ENCODE data around the gene DCTN3. TPM values are rescaled to one million over a fixed set of nuclear protein-coding genes. Genes with fewer than 3 reads are reported as not detected.

DCTN3 gene
- total and polyA plus RNA-seq, 9 of the 15 experiments (the other 6 are each of a cell fraction or from before 2014, with no cell fraction given), result 11.0 to 51.0 (median 41.9) TPM

DNA sequence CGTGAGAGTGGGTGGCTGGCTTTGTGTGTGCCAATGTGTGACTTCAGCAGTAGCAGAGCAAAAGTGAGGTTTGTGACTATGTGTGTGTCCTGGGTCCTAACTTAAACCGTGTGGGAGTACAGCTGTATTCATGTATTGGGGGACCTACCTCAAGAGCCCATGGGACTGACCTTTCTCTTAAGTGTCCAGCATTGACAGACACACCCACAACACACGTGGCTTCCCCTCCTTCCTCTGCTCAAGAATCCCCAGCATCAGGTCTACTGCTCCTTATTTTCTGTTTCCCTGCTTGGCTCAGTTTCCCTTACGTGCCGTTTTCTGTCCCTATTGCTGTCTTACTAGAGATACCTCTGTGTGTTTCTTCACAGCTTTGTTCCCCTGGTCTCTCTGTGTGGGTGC lies 32.3 kb upstream of the DCTN3 start (continued):
- TF ChIP-seq, protein P1, sequence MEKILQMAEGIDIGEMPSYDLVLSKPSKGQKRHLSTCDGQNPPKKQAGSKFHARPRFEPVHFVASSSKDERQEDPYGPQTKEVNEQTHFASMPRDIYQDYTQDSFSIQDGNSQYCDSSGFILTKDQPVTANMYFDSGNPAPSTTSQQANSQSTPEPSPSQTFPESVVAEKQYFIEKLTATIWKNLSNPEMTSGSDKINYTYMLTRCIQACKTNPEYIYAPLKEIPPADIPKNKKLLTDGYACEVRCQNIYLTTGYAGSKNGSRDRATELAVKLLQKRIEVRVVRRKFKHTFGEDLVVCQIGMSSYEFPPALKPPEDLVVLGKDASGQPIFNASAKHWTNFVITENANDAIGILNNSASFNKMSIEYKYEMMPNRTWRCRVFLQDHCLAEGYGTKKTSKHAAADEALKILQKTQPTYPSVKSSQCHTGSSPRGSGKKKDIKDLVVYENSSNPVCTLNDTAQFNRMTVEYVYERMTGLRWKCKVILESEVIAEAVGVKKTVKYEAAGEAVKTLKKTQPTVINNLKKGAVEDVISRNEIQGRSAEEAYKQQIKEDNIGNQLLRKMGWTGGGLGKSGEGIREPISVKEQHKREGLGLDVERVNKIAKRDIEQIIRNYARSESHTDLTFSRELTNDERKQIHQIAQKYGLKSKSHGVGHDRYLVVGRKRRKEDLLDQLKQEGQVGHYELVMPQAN (IDR thresholded peaks at IDR 0.05; ENCODE audit: borderline replicate concordance), result peak; percentile 12
- TF ChIP-seq LEF1 (IDR thresholded peaks at IDR 0.05), result no peak
- TF ChIP-seq STAT5A (IDR thresholded peaks at IDR 0.05; ENCODE audit: borderline replicate concordance, low read length), result no peak
- no peak for TF ChIP-seq ZNF24 (IDR thresholded peaks at IDR 0.05)
- TF ChIP-seq, protein P2, sequence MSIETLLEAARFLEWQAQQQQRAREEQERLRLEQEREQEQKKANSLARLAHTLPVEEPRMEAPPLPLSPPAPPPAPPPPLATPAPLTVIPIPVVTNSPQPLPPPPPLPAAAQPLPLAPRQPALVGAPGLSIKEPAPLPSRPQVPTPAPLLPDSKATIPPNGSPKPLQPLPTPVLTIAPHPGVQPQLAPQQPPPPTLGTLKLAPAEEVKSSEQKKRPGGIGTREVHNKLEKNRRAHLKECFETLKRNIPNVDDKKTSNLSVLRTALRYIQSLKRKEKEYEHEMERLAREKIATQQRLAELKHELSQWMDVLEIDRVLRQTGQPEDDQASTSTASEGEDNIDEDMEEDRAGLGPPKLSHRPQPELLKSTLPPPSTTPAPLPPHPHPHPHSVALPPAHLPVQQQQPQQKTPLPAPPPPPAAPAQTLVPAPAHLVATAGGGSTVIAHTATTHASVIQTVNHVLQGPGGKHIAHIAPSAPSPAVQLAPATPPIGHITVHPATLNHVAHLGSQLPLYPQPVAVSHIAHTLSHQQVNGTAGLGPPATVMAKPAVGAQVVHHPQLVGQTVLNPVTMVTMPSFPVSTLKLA (conservative IDR thresholded peaks at IDR 0.05), result peak; percentile 42 to 59; a peak in 3 of 4 replicates
- no peak for TF ChIP-seq XRCC4 (IDR thresholded peaks at IDR 0.05; ENCODE audit: extremely low read depth, insufficient read depth, insufficient read length)
- TF ChIP-seq MXI1 (IDR thresholded peaks at IDR 0.05; ENCODE audit: low read depth, low read length), result peak; percentile 63; the same call in 1 of the 2 replicates
- no peak for TF ChIP-seq ZNF77 (CRISPR knock-in tag; IDR thresholded peaks at IDR 0.05)
- no peak for TF ChIP-seq HOXB6 (CRISPR knock-in tag; IDR thresholded peaks at IDR 0.05; ENCODE audit: borderline replicate concordance)
- TF ChIP-seq GTF2F1 (IDR thresholded peaks at IDR 0.05; ENCODE audit: low read depth, low read length), result no peak
- no peak for TF ChIP-seq POLR2H (tag; IDR thresholded peaks at IDR 0.05; ENCODE audit: low read depth)
- TF ChIP-seq IRF2 (CRISPR knock-in tag; IDR thresholded peaks at IDR 0.05), result no peak
- no peak for TF ChIP-seq E2F4 (CRISPR knock-in tag; IDR thresholded peaks at IDR 0.05; ENCODE audit: low read depth)
- TF ChIP-seq SMARCA4 (IDR thresholded peaks at IDR 0.05), result 0 out of 2 replicates have a peak, but pooled peaks have one; percentile 4
- no peak for TF ChIP-seq BRF1 (IDR thresholded peaks at IDR 0.05; ENCODE audit: borderline replicate concordance, extremely low read depth, insufficient read length)
- no peak for TF ChIP-seq L3MBTL2 (IDR thresholded peaks at IDR 0.05)
- TF ChIP-seq HMG20A (CRISPR knock-in tag; conservative IDR thresholded peaks at IDR 0.05), result no peak
- TF ChIP-seq HLTF (IDR thresholded peaks at IDR 0.05), result no peak
- TF ChIP-seq SIN3A (IDR thresholded peaks at IDR 0.05; ENCODE audit: borderline replicate concordance in 2 of 2, control insufficient read depth in 1 of 2, low read depth in 2 of 2, low read length in 2 of 2), result peak in 1 of 2 experiments; percentile 56; a peak in 2 of 4 replicates
- TF ChIP-seq, protein P3, sequence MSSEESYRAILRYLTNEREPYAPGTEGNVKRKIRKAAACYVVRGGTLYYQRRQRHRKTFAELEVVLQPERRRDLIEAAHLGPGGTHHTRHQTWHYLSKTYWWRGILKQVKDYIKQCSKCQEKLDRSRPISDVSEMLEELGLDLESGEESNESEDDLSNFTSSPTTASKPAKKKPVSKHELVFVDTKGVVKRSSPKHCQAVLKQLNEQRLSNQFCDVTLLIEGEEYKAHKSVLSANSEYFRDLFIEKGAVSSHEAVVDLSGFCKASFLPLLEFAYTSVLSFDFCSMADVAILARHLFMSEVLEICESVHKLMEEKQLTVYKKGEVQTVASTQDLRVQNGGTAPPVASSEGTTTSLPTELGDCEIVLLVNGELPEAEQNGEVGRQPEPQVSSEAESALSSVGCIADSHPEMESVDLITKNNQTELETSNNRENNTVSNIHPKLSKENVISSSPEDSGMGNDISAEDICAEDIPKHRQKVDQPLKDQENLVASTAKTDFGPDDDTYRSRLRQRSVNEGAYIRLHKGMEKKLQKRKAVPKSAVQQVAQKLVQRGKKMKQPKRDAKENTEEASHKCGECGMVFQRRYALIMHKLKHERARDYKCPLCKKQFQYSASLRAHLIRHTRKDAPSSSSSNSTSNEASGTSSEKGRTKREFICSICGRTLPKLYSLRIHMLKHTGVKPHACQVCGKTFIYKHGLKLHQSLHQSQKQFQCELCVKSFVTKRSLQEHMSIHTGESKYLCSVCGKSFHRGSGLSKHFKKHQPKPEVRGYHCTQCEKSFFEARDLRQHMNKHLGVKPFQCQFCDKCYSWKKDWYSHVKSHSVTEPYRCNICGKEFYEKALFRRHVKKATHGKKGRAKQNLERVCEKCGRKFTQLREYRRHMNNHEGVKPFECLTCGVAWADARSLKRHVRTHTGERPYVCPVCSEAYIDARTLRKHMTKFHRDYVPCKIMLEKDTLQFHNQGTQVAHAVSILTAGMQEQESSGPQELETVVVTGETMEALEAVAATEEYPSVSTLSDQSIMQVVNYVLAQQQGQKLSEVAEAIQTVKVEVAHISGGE (CRISPR knock-in tag; IDR thresholded peaks at IDR 0.05), result no peak
- no peak for TF ChIP-seq FOXA3 (CRISPR knock-in tag; conservative IDR thresholded peaks at IDR 0.05 in 1 of 2, IDR thresholded peaks at IDR 0.05 in 1 of 2)

Measured in K562 (cell line).